ENCODE measurements around the gene CFAP20DC. TPM values are rescaled to one million over a fixed set of nuclear protein-coding genes. Genes with fewer than 3 reads are reported as not detected.
"Not testable (repeated sequence)": the region's sequence is repeated elsewhere in the genome, so short reads cannot be mapped to it uniquely, and the experiment has no call there.

Gene CFAP20DC
- total RNA-seq, 2 experiments from 2014 or later = 0.99 to 2.0 TPM

DNA sequence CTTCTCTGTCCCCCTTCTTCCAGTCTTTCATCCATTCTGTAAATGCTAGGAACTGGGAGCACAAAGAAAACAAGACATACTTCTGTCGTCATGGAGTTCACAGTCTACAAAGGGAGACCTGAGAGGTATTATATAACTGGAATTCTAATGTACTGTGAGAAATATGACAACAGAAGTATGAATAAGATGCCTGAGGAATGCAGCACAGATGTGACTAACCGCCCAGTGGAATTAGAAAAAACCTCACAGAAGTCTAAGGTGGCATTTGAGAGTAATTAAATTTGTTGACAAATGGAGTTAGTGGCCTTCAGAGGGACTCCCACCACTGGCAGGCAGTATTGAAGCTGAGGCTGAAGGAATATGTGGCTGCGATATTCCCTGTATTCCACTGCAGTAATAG is 214.7 kb downstream of the CFAP20DC start:
- DNase-seq = no peak
- POLR2A ChIA-PET = no interaction called here
- Mint-ChIP-seq H3K27ac (no peak overlapping the region), H3K9me3 (no peaks in the 10 kb centered on the region), H3K4me3 (no peak overlapping the region), H3K4me1 (no peaks in the 10 kb centered on the region), H3K36me3 (ENCODE audit: low read depth) (no peaks in the 10 kb centered on the region), H3K27me3 (peaks cover 2% of the 10 kb centered on the region)
- CTCF ChIA-PET = no interaction called here

DNA sequence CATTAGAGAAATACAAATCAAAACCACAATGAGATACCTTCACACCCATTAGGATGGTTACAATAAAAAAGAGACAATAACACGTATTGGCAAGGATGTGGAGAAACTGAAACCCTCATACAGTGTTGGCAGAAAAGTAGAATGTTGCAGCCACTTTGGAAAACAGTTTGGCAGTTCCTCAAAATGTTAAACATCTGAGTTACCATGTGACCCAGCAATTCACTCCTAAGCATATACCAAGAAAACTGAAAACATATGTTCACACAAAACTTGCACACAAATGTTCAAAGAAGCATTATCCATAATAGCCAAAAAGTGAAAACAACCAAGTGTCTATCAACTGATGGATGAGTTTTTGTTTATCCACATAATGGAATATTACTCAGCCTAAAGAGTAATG is 216.3 kb downstream of the CFAP20DC start:
- CTCF ChIA-PET = no interaction called here
- no peaks in the 10 kb centered on the region for H3K4me1 Mint-ChIP-seq
- H3K36me3 Mint-ChIP-seq (ENCODE audit: low read depth) = no peaks in the 10 kb centered on the region
- no peak overlapping the region for H3K4me3 Mint-ChIP-seq
- no peaks in the 10 kb centered on the region for H3K9me3 Mint-ChIP-seq
- POLR2A ChIA-PET = no interaction called here
- no peak overlapping the region for H3K27ac Mint-ChIP-seq
- no peak for DNase-seq
- H3K27me3 Mint-ChIP-seq = peaks cover 2% of the 10 kb centered on the region

DNA sequence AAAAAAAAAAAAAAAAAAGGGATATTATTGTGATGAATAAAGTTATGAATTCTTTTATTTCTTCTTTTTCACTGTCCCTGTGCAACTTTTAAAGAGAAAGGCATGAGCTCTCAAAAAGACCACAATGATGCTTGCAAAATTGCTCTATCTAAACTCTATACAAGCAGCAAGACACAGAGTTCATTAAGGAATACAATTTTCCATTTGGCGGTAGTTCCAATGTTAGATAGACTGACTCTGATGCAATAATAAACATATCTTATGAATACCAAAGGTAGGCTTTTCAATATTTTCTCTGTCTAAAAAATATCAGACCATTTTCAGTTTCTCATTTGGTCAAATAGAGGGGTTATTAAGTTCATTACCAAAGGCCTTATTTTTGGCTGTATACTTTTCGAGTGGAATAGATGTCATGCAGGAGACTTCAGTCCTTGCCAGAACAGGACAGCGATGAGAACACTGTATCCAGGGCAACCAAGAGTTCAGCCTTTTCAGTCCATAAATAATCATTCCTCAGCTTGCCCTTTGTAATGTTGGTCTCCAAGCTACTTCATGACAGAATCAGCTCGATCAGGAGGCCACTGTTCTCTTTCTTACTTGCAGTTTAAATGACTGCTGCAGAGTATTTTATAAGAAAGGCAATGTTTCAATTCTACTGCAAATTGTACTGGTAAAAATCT is 220.4 kb downstream of the CFAP20DC start:
- H3K36me3 Mint-ChIP-seq (ENCODE audit: low read depth) = no peaks in the 10 kb centered on the region
- CTCF ChIA-PET = no interaction called here
- POLR2A ChIA-PET = no interaction called here
- no peaks in the 10 kb centered on the region for H3K27me3 Mint-ChIP-seq
- H3K4me3 Mint-ChIP-seq = no peak overlapping the region
- no peak overlapping the region for H3K27ac Mint-ChIP-seq
- no peaks in the 10 kb centered on the region for H3K4me1 Mint-ChIP-seq
- DNase-seq = no peak
- H3K9me3 Mint-ChIP-seq = no peaks in the 10 kb centered on the region

DNA sequence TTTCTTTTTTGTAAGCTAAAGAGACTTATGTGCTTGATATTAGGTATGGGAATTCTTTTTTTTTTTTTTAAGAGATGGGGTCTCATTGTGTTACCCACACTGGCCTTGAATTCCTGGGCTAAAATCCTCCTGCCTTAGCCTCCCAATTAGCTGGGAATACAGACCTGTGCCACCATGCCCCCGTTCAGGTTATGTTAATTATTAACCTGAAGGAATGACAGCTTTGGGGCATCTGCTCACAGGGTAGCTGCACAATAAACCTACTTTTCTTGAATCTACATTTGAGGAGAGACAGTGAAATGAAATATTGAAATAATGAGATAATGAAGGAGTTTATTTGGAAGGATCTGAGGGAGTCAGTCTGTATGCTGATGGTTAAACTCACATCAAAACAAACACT is 225.0 kb downstream of the CFAP20DC start:
- H3K36me3 Mint-ChIP-seq (ENCODE audit: low read depth) = no peaks in the 10 kb centered on the region
- CTCF ChIA-PET = interaction anchor here (1.0 kb wide), 1 partner anchor 49 kb away, joined by 5 read pairs; no protein-coding TSS in a partner anchor
- POLR2A ChIA-PET = no interaction called here
- H3K27ac Mint-ChIP-seq = no peak overlapping the region
- H3K27me3 Mint-ChIP-seq = peaks cover 2% of the 10 kb centered on the region
- no peak for DNase-seq
- no peak overlapping the region for H3K4me3 Mint-ChIP-seq
- H3K4me1 Mint-ChIP-seq = no peaks in the 10 kb centered on the region
- H3K9me3 Mint-ChIP-seq = no peaks in the 10 kb centered on the region

DNA sequence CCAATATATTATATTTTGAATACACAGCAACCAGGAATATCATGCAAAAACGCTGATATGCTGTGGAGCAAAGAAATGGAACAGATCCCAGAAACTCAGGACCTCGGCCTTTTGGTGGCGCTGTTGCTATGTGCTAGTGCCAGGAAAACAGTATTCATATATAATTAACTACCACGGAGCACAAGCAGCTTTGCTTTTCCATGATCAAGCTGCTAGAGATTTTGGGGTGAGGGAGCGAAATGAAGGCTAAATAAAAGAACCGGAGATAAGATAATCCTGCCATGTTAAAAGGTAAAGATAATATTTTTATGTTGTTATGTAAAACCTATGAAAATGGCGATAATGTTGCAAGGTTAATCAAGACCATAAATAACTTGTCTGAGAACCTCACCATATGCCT is 225.5 kb downstream of the CFAP20DC start:
- ChIA-PET CTCF (interaction anchor here (0.6 to 1.0 kb wide), 2 partner anchors 49 to 287 kb away, joined by 3 to 5 read pairs; partner anchors contain the start of gene ACOX2), POLR2A (no interaction called here)
- Mint-ChIP-seq H3K4me3 (no peak overlapping the region), H3K27ac (no peak overlapping the region), H3K27me3 (peaks cover 2% of the 10 kb centered on the region), H3K9me3 (no peaks in the 10 kb centered on the region), H3K4me1 (no peaks in the 10 kb centered on the region), H3K36me3 (ENCODE audit: low read depth) (no peaks in the 10 kb centered on the region)
- peak; percentile 17 for DNase-seq

DNA sequence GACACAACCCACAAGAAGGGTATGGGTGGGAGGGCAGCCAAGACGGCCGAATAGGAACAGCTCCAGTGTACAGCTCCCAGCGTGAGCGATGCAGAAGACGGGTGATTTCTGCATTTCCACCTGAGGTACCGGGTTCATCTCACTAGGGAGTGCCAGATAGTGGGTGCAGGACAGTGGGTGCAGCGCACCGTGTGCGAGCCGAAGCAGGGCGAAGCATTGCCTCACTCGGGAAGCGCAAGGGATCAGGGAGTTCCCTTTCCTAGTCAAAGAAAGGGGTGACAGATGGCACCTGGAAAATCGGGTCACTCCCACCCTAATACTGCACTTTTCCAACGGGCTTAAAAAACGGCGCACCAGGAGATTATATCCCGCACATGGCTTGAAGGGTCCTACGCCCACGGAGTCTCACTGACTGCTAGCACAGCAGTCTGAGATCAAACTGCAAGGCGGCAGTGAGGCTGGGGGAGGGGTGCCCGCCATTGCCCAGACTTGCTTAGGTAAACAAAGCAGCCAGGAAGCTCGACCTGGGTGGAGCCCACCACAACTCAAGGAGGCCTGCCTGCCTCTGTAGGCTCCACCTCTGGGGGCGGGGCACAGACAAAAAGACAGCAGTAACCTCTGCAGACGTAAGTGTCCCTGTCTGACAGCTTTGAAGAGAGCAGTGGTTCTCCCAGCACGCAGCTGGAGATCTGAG is 243.1 kb downstream of the CFAP20DC start:
- DNase-seq; H3K27ac Mint-ChIP-seq; H3K9me3 Mint-ChIP-seq; H3K4me1 Mint-ChIP-seq; CTCF ChIA-PET; H3K4me3 Mint-ChIP-seq; POLR2A ChIA-PET; H3K36me3 Mint-ChIP-seq (ENCODE audit: low read depth); H3K27me3 Mint-ChIP-seq: not testable (repeated sequence)

DNA sequence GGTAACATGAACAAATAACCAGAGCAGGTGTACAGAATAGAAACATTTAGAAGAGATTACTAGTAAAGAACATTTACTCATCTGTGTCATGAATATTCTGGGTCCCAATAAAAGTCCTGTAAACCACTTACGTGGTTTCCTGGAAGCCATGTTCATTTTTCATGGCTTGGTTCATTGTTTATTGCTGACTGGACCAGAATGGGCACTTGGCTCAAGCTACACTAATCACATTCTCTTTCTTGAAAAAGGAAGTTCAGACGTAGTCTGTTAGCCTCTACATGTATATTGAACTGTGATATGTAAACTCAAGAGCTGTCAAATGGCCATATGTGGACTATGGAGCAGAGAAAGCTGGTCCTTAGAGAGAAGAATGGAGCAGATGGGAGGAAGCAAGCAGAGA is 244.9 kb downstream of the CFAP20DC start:
- POLR2A ChIA-PET = no interaction called here
- Mint-ChIP-seq H3K27me3 (peaks cover 4% of the 10 kb centered on the region), H3K36me3 (ENCODE audit: low read depth) (no peaks in the 10 kb centered on the region), H3K9me3 (no peaks in the 10 kb centered on the region), H3K4me1 (no peaks in the 10 kb centered on the region), H3K4me3 (no peak overlapping the region), H3K27ac (no peak overlapping the region)
- no peak for DNase-seq
- CTCF ChIA-PET = no interaction called here

DNA sequence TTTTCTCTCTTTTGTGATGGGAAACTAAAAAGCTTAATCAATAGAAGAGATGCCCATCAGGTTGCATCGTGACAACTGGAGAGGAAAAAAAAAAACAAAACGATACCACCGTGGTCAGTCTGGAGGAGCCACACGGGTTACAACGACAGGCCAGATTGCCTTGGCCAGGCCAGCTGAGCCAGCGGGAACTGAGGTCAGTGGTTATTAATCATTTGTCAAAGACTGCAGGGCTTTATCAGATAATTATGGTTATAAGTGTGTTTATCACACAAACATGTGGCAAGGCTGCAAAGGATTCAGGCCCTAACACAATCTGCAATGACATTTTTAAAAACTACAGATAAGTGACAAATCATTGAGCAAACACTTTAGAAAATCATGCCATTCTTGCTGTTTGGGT is 248.3 kb downstream of the CFAP20DC start:
- DNase-seq = no peak
- Mint-ChIP-seq H3K4me1 (peaks cover 7% of the 10 kb centered on the region), H3K27ac (no peak overlapping the region), H3K27me3 (peaks cover 5% of the 10 kb centered on the region), H3K9me3 (no peaks in the 10 kb centered on the region), H3K36me3 (ENCODE audit: low read depth) (no peaks in the 10 kb centered on the region), H3K4me3 (no peak overlapping the region)
- CTCF ChIA-PET = no interaction called here
- POLR2A ChIA-PET = no interaction called here

DNA sequence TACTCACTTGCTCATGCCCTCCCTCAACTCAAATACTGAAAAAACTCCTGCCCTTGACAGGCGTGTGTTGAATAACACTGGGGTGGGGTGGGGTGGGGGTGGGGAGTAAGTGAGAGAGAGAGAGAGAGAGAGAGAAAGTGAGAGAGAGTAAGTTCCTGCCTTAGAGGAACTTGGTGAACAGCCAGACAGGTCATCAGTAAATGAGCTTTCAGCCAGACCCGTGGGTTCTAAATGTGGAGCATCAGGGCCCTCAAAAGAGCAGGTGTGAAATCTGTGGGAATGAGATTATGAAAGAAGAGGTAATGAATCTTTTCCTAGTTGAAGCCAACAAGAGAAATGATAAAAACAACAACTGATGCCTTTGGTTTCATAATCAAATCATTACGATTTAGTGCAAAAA is 248.9 kb downstream of the CFAP20DC start:
- CTCF ChIA-PET = no interaction called here
- no peaks in the 10 kb centered on the region for H3K36me3 Mint-ChIP-seq (ENCODE audit: low read depth)

DNA sequence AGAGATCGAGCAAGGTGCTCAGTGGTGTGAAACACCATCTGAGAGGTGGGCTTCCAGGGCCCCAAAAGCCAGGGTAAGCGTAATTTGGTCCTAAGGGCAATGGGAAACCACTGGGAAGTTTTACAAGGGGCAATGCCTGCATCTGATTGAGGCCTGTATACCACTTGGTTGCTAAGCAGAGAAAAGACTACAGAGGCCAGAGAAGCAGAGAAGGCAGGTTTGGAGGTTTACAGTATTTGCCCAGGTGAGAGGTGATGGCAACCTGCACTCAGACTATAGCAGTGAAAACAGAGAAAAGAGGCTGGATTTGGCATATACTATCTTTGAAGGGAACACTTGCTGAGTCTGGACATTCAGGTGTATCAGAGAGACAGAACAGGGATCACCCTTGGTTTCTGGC is 249.8 kb downstream of the CFAP20DC start:
- POLR2A ChIA-PET = no interaction called here
- no peak overlapping the region for H3K4me3 Mint-ChIP-seq
- no peak overlapping the region for H3K27ac Mint-ChIP-seq

More for the DNA sequence above, 248.9 kb downstream of the CFAP20DC start:
- H3K4me1 Mint-ChIP-seq = peaks cover 7% of the 10 kb centered on the region
- no peak overlapping the region for H3K4me3 Mint-ChIP-seq
- no peak overlapping the region for H3K27ac Mint-ChIP-seq
- H3K27me3 Mint-ChIP-seq = peaks cover 5% of the 10 kb centered on the region
- no peaks in the 10 kb centered on the region for H3K9me3 Mint-ChIP-seq
- POLR2A ChIA-PET = no interaction called here
- no peak for DNase-seq

DNA sequence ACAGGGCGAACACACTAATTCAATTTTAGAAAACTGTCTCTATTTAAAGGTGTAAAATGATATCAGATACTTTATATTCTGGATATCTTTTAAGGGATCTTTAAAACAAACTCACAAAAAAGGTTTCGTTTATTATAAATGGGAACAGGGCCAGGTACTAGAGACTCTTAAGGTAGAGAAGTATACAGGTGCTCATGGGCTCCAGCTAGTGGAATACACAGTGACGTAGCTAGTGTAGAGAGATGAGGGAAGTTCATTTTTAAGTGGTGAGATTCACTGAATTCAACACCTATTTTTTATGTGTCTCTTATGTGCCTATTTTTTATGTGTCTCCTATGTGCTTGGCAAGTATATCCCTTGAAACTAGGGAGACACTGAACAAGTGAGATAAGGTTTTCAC is 250.6 kb downstream of the CFAP20DC start:
- CTCF ChIA-PET = no interaction called here
- no peak overlapping the region for H3K27ac Mint-ChIP-seq

More for the DNA sequence above, 249.8 kb downstream of the CFAP20DC start:
- H3K4me1 Mint-ChIP-seq = peaks cover 7% of the 10 kb centered on the region
- H3K36me3 Mint-ChIP-seq (ENCODE audit: low read depth) = no peaks in the 10 kb centered on the region
- peaks cover 5% of the 10 kb centered on the region for H3K27me3 Mint-ChIP-seq
- H3K9me3 Mint-ChIP-seq = no peaks in the 10 kb centered on the region
- CTCF ChIA-PET = no interaction called here
- DNase-seq = no peak

DNA sequence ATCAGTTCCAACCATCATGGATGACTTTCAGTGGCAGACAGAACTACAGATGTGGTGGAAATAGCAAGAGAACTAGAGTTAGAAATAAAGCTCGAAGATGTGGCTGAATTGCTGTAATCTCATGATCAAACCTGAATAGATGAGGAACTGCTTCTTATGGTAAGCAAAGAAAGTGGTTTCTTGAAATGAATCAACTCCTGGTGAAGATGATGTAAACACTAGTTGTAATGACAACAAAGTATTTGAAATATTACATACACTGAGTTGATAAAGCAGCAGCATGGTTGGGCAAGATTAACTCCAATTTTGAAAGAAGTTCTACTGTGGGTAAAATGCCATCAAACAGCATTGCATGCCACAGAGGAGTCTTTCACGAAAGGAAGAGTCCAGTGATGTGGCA is 251.5 kb downstream of the CFAP20DC start:
- ChIA-PET CTCF (no interaction called here), POLR2A (no interaction called here)
- H3K4me1 Mint-ChIP-seq = peaks cover 7% of the 10 kb centered on the region
- H3K27me3 Mint-ChIP-seq = peaks cover 5% of the 10 kb centered on the region
- H3K9me3 Mint-ChIP-seq = no peaks in the 10 kb centered on the region
- no peaks in the 10 kb centered on the region for H3K36me3 Mint-ChIP-seq (ENCODE audit: low read depth)
- H3K4me3 Mint-ChIP-seq = no peak overlapping the region
- no peak for DNase-seq
- H3K27ac Mint-ChIP-seq = no peak overlapping the region

More for the DNA sequence above, 250.6 kb downstream of the CFAP20DC start:
- DNase-seq = no peak
- H3K36me3 Mint-ChIP-seq (ENCODE audit: low read depth) = no peaks in the 10 kb centered on the region
- peaks cover 5% of the 10 kb centered on the region for H3K27me3 Mint-ChIP-seq
- no peaks in the 10 kb centered on the region for H3K9me3 Mint-ChIP-seq
- POLR2A ChIA-PET = no interaction called here
- peaks cover 7% of the 10 kb centered on the region for H3K4me1 Mint-ChIP-seq
- no peak overlapping the region for H3K4me3 Mint-ChIP-seq

DNA sequence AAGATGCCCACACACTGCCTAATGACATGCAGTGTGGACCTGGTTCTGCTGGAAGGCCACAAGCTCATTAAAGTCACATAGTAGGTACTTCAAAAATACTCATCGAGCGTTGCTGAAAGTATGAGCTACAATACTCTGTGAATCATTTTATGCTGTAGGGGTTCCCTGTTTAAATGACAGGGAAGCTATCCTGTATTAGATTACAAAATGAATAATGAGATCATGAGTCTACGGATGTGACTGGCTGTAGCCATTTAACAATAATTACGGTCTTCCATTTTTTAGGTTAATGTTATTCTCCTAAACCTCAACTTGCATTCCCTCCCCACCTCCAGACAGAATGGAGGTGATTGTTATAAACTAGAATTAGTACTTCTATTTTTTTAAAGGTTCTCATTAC is 255.1 kb downstream of the CFAP20DC start:
- ChIA-PET POLR2A (no interaction called here), CTCF (interaction anchor here (0.6 kb wide), 1 partner anchor 76 kb away, joined by 3 read pairs; no protein-coding TSS in a partner anchor)
- Mint-ChIP-seq H3K9me3 (no peaks in the 10 kb centered on the region), H3K4me1 (peaks cover 7% of the 10 kb centered on the region), H3K27ac (no peak overlapping the region), H3K36me3 (ENCODE audit: low read depth) (no peaks in the 10 kb centered on the region), H3K4me3 (no peak overlapping the region), H3K27me3 (peaks cover 7% of the 10 kb centered on the region)
- no peak for DNase-seq

DNA sequence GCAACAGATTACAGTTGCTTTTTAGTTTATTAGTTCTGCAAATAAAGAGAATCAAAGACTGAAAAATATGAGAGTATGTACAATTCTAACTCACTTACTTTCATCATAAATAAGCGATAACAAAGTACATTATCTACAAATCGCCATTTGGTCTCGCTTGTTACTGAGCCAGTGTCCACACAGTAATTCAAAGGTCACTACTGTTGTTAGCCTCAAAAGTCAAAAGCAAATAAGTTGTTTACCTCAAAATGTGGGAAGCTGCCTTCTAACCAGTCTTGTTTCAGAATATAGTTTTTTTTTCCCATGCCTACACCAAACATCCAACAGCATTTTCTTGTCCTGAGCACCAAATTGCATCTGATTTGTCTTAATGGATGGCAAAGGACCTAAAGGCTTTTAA is 255.9 kb downstream of the CFAP20DC start:
- no peaks in the 10 kb centered on the region for H3K36me3 Mint-ChIP-seq (ENCODE audit: low read depth)
- H3K4me1 Mint-ChIP-seq = peaks cover 7% of the 10 kb centered on the region
- CTCF ChIA-PET = interaction anchor here (0.6 kb wide), 1 partner anchor 370 kb away, joined by 3 read pairs; no protein-coding TSS in a partner anchor
- no peak overlapping the region for H3K4me3 Mint-ChIP-seq
- peaks cover 5% of the 10 kb centered on the region for H3K27me3 Mint-ChIP-seq
- no peak overlapping the region for H3K27ac Mint-ChIP-seq
- POLR2A ChIA-PET = no interaction called here
- no peaks in the 10 kb centered on the region for H3K9me3 Mint-ChIP-seq
- no peak for DNase-seq

Measured in activated CD4-positive, alpha-beta T cell treated with anti-CD3 and anti-CD28 coated beads, Interleukin-2, amount 10 ng/mL, durations not matched to agents 7 days and 5 days (primary cell).